Keratinocyte (primary cell): ENCODE results near the gene ABLIM2.

ENCODE experiments used
- EZH2 ChIP-seq: IDR thresholded peaks from one replicate; pipeline ENCODE4 v1.6.1; 2012; ENCODE audit warnings: inconsistent platforms, mild to moderate bottlenecking, low read length, moderate library complexity
- TF ChIP-seq, protein P1 (sequence below), 3 experiments: IDR thresholded peaks in 1 of 3; conservative IDR thresholded peaks in 1 of 3; optimal IDR thresholded peaks in 1 of 3; 2 replicates in 2 of 3; 3 replicates in 1 of 3; pipeline versions ENCODE3 to v1.5.1; 2011; ENCODE audit warnings: low read length in 3 of 3, mild to moderate bottlenecking in 3 of 3, moderate library complexity in 2 of 3, control low read depth in 1 of 3, inconsistent platforms in 1 of 3; ENCODE audit not compliant: insufficient read depth in 2 of 3; ENCODE audit errors: extremely low read depth in 1 of 3

DNA sequence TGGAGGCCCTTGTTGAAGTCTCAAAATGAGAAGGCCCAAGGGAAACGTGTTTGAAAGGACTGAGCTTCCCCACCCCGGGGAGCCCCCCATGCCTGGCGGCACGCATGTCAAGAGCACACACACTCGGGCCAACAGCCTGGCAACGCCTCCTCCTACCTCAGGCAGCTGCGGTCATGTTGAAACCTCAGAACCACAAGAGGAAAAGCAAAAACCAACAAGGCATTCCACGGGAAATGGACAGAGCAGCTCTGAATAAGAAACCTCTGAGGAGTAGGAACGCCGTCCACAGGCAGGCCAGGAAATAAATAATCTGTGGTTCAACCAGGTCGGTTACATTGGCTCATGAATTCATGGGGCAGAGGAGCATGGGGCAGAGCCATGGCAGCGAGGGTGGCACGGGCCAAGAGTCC is 123.2 kb downstream of the ABLIM2 start:
- TF ChIP-seq, protein P1, sequence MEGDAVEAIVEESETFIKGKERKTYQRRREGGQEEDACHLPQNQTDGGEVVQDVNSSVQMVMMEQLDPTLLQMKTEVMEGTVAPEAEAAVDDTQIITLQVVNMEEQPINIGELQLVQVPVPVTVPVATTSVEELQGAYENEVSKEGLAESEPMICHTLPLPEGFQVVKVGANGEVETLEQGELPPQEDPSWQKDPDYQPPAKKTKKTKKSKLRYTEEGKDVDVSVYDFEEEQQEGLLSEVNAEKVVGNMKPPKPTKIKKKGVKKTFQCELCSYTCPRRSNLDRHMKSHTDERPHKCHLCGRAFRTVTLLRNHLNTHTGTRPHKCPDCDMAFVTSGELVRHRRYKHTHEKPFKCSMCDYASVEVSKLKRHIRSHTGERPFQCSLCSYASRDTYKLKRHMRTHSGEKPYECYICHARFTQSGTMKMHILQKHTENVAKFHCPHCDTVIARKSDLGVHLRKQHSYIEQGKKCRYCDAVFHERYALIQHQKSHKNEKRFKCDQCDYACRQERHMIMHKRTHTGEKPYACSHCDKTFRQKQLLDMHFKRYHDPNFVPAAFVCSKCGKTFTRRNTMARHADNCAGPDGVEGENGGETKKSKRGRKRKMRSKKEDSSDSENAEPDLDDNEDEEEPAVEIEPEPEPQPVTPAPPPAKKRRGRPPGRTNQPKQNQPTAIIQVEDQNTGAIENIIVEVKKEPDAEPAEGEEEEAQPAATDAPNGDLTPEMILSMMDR (optimal IDR thresholded peaks at IDR 0.05 in 1 of 3, IDR thresholded peaks at IDR 0.05 in 1 of 3, conservative IDR thresholded peaks at IDR 0.05 in 1 of 3; ENCODE audit: extremely low read depth in 1 of 3, insufficient read depth in 2 of 3, low read length in 3 of 3), result no peak
- no peak for TF ChIP-seq EZH2
